RKO (cell line): ENCODE results near the gene SLC4A4.
A peak's percentile ranks its signal among the peaks of the same experiment; 100 is the strongest.

Source experiments
- DNase-seq: peaks from one replicate; pipeline ENCODE4 v3.0.0-alpha.2; 2016; ENCODE audit warnings: low spot score

Gene SLC4A4

GRCh38 chr4:71338846-71339593, at the start of gene SLC4A4:
Gene SLC4A4 (plus strand): TSS chr4:71339020.
- peak; percentile 38 for DNase-seq

GRCh38 chr4:71290074-71290473, 48.7 kb upstream of the SLC4A4 start:
- DNase-seq, result peak; percentile 34

- DNase-seq, result no peak
Observed at GRCh38 chr4:71290476-71290875, 48.3 kb upstream of the SLC4A4 start.

GRCh38 chr4:71292228-71292627, 46.6 kb upstream of the SLC4A4 start:
- no peak for DNase-seq

- peak; percentile 77 for DNase-seq
Observed at GRCh38 chr4:71293705-71294104, 45.1 kb upstream of the SLC4A4 start.

- no peak for DNase-seq
Observed at GRCh38 chr4:71294301-71294700, 44.5 kb upstream of the SLC4A4 start.

GRCh38 chr4:71296945-71297344, 41.9 kb upstream of the SLC4A4 start:
- no peak for DNase-seq

GRCh38 chr4:71300362-71300761, 38.5 kb upstream of the SLC4A4 start:
- no peak for DNase-seq

- DNase-seq, result no peak
Observed at GRCh38 chr4:71300964-71301363, 37.9 kb upstream of the SLC4A4 start.

- no peak for DNase-seq
Observed at GRCh38 chr4:71303287-71303686, 35.5 kb upstream of the SLC4A4 start.

- DNase-seq, result no peak
Observed at GRCh38 chr4:71303850-71304249, 35.0 kb upstream of the SLC4A4 start.

GRCh38 chr4:71304289-71304850, 34.5 kb upstream of the SLC4A4 start:
- no peak for DNase-seq

GRCh38 chr4:71307729-71308128, 31.1 kb upstream of the SLC4A4 start:
- no peak for DNase-seq

- DNase-seq, result no peak
Observed at GRCh38 chr4:71322425-71322824, 16.4 kb upstream of the SLC4A4 start.

GRCh38 chr4:71333368-71333767, 5.5 kb upstream of the SLC4A4 start:
- DNase-seq, result no peak

- DNase-seq, result no peak
Observed at GRCh38 chr4:71333960-71334359, 4.9 kb upstream of the SLC4A4 start.

GRCh38 chr4:71334465-71334882, 4.3 kb upstream of the SLC4A4 start:
- DNase-seq, result no peak

GRCh38 chr4:71343670-71344466, 5.0 kb downstream of the SLC4A4 start:
- no peak for DNase-seq

GRCh38 chr4:71346710-71347109, 7.9 kb downstream of the SLC4A4 start:
- DNase-seq, result no peak

- no peak for DNase-seq
Observed at GRCh38 chr4:71348586-71348985, 9.8 kb downstream of the SLC4A4 start.

GRCh38 chr4:71355045-71355444, 16.2 kb downstream of the SLC4A4 start:
- DNase-seq, result no peak

- no peak for DNase-seq
Observed at GRCh38 chr4:71355971-71356370, 17.2 kb downstream of the SLC4A4 start.
